Gastroesophageal sphincter (tissue), 3 donors: Measurements from ENCODE around the gene YIPF5.

ENCODE experiments used
- EP300 ChIP-seq: sonication (generic); formaldehyde crosslinking; IDR thresholded peaks from one replicate; pipeline ENCODE4 v1.6.1; 2017; ENCODE audit warnings: antibody characterized with exemption, mild to moderate bottlenecking
- POLR2A ChIP-seq, 2 donors: fragments of 450-650 bp; IDR thresholded peaks; one replicate each; pipeline ENCODE4 v1.6.1; 2017; ENCODE audit warnings: antibody characterized with exemption in 2 of 2, mild to moderate bottlenecking in 2 of 2, moderate library complexity in 1 of 2
- TF ChIP-seq, protein P1 (sequence below), 4 experiments: fragments of 200-600 bp in 2 of 4; fragments of 450-650 bp in 2 of 4; sonication (generic) in 1 of 4; IDR thresholded peaks; one replicate each; pipeline ENCODE4 v1.5.1; 2017 to 2019; ENCODE audit warnings: antibody characterized with exemption in 4 of 4, mild to moderate bottlenecking in 2 of 4, moderate library complexity in 2 of 4

DNA sequence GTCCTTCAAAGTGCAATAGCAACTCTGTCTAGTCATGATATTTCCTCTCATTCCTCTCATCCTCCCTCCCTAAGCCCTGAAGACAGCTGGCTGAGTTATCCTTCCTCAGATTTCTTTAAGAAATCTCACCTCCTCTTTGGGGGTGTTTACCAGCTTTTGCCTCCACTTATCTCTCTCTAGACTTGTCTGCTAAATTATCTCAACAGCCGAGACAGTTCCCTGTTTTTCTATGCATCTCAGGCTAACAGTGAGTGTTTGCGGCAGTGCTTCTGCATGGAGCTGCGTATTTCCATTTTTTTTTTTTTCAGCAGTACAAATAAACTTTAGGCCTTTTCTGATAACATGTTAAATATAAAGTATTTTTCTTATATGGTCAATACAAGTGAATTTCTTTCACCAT, 21.1 kb upstream of the YIPF5 start:
- TF ChIP-seq EP300, result no peak
- TF ChIP-seq, protein P1, sequence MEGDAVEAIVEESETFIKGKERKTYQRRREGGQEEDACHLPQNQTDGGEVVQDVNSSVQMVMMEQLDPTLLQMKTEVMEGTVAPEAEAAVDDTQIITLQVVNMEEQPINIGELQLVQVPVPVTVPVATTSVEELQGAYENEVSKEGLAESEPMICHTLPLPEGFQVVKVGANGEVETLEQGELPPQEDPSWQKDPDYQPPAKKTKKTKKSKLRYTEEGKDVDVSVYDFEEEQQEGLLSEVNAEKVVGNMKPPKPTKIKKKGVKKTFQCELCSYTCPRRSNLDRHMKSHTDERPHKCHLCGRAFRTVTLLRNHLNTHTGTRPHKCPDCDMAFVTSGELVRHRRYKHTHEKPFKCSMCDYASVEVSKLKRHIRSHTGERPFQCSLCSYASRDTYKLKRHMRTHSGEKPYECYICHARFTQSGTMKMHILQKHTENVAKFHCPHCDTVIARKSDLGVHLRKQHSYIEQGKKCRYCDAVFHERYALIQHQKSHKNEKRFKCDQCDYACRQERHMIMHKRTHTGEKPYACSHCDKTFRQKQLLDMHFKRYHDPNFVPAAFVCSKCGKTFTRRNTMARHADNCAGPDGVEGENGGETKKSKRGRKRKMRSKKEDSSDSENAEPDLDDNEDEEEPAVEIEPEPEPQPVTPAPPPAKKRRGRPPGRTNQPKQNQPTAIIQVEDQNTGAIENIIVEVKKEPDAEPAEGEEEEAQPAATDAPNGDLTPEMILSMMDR (IDR thresholded peaks at IDR 0.05), result no peak
- no peak for TF ChIP-seq POLR2A (IDR thresholded peaks at IDR 0.05)
